PC-9 (cell line): ENCODE results near the gene HOXA2.

ENCODE experiments used
- EZH2 ChIP-seq: fragments of 200-600 bp; sonication (generic); IDR thresholded peaks from 2 replicates; pipeline ENCODE4 v1.8.0; 2017; ENCODE audit warnings: antibody characterized with exemption, low read depth
- TF ChIP-seq, protein P1 (sequence below): fragments of 200-600 bp; sonication (generic); conservative IDR thresholded peaks from 2 replicates; pipeline ENCODE4 v1.6.1; 2017; ENCODE audit warnings: mixed run types, antibody characterized with exemption, mild to moderate bottlenecking, moderate library complexity

GRCh38 chr7:27088002-27088922, 14.2 kb downstream of the HOXA2 start:
- TF ChIP-seq, protein P1, sequence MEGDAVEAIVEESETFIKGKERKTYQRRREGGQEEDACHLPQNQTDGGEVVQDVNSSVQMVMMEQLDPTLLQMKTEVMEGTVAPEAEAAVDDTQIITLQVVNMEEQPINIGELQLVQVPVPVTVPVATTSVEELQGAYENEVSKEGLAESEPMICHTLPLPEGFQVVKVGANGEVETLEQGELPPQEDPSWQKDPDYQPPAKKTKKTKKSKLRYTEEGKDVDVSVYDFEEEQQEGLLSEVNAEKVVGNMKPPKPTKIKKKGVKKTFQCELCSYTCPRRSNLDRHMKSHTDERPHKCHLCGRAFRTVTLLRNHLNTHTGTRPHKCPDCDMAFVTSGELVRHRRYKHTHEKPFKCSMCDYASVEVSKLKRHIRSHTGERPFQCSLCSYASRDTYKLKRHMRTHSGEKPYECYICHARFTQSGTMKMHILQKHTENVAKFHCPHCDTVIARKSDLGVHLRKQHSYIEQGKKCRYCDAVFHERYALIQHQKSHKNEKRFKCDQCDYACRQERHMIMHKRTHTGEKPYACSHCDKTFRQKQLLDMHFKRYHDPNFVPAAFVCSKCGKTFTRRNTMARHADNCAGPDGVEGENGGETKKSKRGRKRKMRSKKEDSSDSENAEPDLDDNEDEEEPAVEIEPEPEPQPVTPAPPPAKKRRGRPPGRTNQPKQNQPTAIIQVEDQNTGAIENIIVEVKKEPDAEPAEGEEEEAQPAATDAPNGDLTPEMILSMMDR: no peak
- no peak for TF ChIP-seq EZH2
